Spleen (tissue), 7 donors: Measurements from ENCODE around the gene MLXIPL.

ENCODE experiments used
- POLR2A ChIP-seq, 3 donors: fragments of 450-650 bp; IDR thresholded peaks; one replicate each; pipeline ENCODE4 v1.5.1; 2017; ENCODE audit warnings: antibody characterized with exemption in 3 of 3, mild to moderate bottlenecking in 1 of 3
- POLR2AphosphoS5 ChIP-seq, 3 donors: sonication (generic); formaldehyde crosslinking; IDR thresholded peaks; one replicate each; pipeline ENCODE4 v1.5.1; 2017; ENCODE audit warnings: antibody characterized with exemption in 3 of 3
- TF ChIP-seq, protein P1 (sequence below), 11 experiments: fragments of 200-600 bp in 7 of 11; fragments of 450-650 bp in 4 of 11; sonication (generic) in 4 of 11; IDR thresholded peaks in 8 of 11; conservative IDR thresholded peaks in 3 of 11; 1 replicate in 7 of 11; 2 replicates in 4 of 11; pipeline versions ENCODE4 v1.4.0 to v1.8.0; 2016 to 2021; ENCODE audit warnings: antibody characterized with exemption in 11 of 11, inconsistent platforms in 4 of 11, mild to moderate bottlenecking in 1 of 11
- donor health status: DM: no; HTN: no; CAD: no; lungs with moderate emphysema.
- donor health status: DM: no; HTN: no; CAD: no.
- donor health status: DM: no; HTN: no; CAD: no.

DNA sequence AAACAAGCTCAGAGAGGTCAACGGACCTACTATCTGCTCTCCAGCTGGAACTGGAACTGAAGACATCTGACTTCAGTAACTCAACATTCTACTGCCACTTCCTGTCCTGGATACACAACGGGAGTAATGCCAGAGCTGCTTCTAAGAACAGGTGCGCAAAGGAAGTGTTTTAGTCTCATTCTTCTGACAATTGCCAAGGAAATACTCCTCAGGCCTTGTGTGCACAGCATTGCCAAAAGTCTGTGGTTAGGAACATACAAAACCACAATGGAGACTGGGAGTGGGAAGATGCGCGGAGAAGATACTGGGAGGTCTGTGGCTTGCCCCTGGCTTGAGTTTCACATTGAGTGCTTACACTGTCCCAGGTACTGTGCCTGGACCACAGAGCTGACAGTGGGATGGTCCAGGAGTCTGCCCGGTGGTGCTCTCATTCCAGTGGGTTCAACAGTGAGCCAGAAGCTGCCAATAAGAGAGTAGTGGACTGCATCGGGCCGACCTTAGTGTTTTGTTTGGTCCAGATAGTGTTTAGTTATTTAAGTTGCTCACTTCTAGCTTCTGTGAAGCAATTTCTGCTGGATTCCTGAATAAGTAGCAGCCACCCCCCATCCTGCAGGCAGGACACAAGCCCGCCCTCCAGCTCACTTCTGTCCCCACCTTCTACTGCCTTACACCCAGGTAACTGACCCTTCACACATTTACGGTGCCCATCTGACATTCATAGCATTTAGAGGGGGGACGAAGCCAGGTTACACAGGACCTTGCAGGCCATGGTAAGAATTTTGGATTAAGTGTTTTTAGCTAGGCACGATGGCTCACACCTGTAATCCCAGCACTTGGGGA, 56.3 kb downstream of the MLXIPL start:
- TF ChIP-seq, protein P1, sequence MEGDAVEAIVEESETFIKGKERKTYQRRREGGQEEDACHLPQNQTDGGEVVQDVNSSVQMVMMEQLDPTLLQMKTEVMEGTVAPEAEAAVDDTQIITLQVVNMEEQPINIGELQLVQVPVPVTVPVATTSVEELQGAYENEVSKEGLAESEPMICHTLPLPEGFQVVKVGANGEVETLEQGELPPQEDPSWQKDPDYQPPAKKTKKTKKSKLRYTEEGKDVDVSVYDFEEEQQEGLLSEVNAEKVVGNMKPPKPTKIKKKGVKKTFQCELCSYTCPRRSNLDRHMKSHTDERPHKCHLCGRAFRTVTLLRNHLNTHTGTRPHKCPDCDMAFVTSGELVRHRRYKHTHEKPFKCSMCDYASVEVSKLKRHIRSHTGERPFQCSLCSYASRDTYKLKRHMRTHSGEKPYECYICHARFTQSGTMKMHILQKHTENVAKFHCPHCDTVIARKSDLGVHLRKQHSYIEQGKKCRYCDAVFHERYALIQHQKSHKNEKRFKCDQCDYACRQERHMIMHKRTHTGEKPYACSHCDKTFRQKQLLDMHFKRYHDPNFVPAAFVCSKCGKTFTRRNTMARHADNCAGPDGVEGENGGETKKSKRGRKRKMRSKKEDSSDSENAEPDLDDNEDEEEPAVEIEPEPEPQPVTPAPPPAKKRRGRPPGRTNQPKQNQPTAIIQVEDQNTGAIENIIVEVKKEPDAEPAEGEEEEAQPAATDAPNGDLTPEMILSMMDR (IDR thresholded peaks at IDR 0.05 in 8 of 11, conservative IDR thresholded peaks at IDR 0.05 in 3 of 11): no peak
- TF ChIP-seq POLR2AphosphoS5 (IDR thresholded peaks at IDR 0.05): no peak
- TF ChIP-seq POLR2A (IDR thresholded peaks at IDR 0.05): no peak
